HS-27A (cell line): ENCODE data around the gene USP46.
A peak's percentile ranks its signal among the peaks of the same experiment; 100 is the strongest.

Experiments used
- DNase-seq: peaks from one replicate; pipeline ENCODE4 v3.0.0-alpha.2; 2012; ENCODE audit warnings: low read depth, missing footprints

Gene USP46, protein sequence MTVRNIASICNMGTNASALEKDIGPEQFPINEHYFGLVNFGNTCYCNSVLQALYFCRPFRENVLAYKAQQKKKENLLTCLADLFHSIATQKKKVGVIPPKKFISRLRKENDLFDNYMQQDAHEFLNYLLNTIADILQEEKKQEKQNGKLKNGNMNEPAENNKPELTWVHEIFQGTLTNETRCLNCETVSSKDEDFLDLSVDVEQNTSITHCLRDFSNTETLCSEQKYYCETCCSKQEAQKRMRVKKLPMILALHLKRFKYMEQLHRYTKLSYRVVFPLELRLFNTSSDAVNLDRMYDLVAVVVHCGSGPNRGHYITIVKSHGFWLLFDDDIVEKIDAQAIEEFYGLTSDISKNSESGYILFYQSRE

GRCh38 chr4:52659001-52659721 lies at the start of gene USP46:
Gene USP46 (minus strand): TSS chr4:52659301. CDS start chr4:52659150, 151 bp downstream.
- peak; percentile 27 for DNase-seq

DNA sequence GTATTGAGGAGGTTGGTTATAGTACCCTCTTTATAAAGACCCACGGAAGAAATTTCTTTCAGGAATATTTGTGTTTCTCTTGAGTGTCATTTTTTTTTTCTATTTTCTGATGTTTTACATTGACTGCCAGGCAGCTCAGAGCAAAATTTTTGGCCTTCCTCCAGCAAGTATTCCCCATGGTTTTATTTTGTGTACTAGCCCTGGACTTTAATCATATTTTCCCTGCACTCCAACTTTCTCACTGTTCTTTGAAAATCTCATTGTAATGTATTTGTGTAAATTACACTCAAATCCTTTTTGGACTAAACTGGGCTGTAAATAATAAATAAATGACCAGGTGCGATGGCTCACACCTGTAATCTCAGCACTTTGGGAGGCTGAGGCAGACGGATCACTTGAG lies 45.6 kb upstream of the USP46 start:
- no peak for DNase-seq

GRCh38 chr4:52704133-52704532 lies 45.0 kb upstream of the USP46 start:
- DNase-seq, result no peak

- no peak for DNase-seq
These were observed 42.1 kb upstream of the USP46 start for GRCh38 chr4:52701207-52701606.

GRCh38 chr4:52694936-52695335 lies 35.8 kb upstream of the USP46 start:
- DNase-seq, result no peak

DNA sequence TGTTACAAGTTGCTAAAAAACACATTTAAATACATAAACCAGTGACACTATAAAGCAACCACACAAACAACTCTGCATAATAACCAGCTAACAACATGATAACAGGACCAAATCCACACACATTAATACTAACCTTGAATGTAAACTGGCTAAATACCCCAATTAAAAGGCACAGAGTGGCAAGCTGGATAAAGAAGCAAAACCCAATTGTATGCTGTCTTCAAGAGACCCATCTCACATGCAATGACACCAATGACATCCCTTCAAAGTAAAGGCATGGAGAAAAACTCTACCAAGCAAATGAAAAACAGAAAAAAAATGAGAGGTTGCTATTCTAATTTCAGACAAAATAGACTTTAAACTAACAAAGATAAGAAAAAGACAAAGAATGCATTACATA lies 34.4 kb upstream of the USP46 start:
- no peak for DNase-seq

DNA sequence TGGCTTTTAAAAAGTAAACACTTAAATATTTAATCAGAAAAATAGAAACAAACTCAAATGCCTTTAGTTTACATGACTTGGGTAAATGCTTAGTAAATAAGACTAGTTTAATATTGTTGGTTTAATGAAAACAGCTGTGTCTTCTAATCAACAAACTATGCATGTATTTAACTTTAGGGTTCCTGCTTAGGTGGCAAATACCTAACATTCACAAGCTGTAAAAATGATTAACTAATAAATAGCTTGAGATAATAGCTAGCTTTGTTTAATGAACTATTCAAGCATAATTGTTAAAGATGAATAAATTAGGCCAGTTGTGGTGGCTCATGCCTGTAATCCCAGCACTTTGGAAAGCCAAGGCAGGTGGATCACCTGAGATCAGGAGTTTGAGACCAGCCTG lies 30.0 kb upstream of the USP46 start:
- DNase-seq, result no peak

DNA sequence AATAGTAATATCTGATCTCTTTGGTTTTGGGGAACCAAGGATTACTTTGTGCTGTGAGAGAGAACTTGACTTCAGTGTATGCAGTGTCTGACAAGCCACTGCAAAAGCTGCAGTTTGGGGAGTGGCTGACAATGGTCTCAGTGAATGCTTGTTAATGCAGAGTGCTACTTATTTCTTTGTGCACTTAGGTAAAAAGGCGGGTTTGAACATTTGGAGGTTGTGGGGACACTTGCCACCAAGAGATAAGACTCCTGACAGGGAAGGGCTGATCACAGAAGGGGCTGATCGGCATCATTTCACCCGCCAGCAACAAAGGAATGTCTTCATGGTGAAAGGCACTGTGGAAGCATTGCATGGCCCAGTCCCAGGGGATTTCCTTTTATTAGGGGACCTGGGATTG lies 28.6 kb upstream of the USP46 start:
- DNase-seq, result no peak

GRCh38 chr4:52685316-52685715 lies 26.2 kb upstream of the USP46 start:
- DNase-seq, result no peak

GRCh38 chr4:52684896-52685295 lies 25.8 kb upstream of the USP46 start:
- DNase-seq, result no peak

DNA sequence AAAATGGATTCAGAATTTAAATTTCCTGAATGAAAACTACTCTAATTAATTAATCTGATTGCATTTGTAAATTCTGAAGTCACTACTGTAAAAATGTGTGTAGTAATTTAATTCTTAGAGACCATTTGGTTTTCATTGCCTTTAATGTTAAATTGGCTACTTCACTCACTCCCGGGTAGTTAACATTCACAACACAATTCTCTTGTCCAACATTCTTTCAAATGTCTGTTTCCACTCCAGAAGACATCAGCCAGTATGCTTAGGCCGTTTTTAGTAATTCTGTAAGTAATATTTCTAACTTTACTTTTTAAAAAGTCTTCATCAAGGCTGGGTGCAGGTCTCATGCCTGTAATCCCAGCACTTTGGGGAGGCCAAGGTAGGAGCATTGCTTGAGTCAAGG lies 21.3 kb upstream of the USP46 start:
- DNase-seq, result no peak

GRCh38 chr4:52676536-52676935 lies 17.4 kb upstream of the USP46 start:
- DNase-seq, result no peak

DNA sequence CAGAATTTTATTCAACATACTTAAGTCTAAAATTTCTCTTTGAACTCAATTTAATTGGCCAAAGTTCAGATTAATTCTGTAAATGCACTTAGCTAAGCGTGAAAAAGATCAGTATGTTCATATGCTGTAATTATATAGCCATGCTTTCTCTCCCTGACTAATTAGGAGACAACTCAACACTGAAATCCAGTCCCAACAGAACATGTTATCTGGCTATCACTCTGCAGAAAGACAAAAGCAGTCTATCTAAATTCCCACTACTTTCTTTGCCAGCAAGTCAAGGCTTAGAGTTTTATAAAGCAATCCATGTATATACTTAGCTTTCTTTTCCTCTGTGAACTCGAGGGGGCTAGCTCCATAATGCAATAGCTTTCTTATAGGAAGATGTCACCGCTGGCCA lies 16.0 kb upstream of the USP46 start:
- DNase-seq, result no peak

- DNase-seq, result no peak
These were observed 11.6 kb upstream of the USP46 start for GRCh38 chr4:52670739-52671138.

- DNase-seq, result no peak
These were observed 11.0 kb upstream of the USP46 start for GRCh38 chr4:52670121-52670520.

- no peak for DNase-seq
These were observed 6.5 kb upstream of the USP46 start for GRCh38 chr4:52665592-52665991.

DNA sequence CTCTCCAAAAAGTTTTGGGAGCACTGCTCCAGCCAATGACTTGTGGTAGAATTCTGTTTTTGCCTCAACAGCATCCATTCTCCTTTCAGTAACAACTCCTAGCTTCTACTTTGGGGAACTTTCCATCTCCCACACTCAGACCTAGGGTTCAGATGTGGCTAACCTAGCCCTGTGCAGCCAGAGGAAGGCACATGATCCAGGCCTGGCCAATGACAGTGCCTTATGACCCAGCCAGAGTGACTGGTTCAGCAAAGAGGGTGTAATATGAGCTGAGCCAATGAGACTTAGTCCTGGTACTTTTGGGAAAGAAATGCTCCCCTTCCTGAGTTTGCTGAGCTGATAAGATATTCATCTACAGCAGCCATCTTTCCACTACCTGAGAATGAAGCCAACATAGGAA lies 5.4 kb upstream of the USP46 start:
- DNase-seq, result no peak

DNA sequence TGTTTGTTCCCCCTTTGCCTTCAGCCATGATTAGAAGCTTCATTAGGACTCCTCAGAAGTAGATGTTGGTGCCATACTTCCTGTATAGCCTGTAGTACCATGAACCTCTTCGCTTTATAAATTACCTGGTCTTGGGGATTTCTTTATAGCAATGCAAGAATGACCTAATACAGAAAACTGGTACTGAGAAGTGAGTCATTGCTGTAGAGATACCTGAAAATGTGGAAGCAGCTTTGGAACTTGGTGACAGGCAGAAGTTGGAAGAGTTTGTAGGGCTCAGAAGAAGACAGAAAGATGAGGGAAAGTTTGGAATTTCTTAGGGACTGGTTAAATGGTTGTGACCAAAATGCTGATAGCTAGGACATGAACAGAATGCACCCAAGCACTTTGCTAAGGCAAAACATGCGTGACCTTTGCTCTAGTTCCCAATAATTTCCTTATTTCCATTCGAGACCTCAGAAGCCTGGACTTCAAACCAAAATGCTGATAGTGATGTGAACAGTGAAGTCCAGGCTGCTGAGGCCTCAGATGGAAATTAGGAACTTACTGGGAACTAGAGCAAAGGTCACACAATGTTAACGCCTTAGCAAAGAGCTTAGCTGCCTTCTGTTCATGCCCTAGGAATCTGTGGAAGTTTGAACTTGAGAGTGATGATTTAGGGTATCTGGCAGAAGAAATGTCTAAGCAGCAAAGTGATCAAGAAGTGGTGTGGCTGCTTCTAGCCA lies 3.0 kb upstream of the USP46 start:
- no peak for DNase-seq

DNA sequence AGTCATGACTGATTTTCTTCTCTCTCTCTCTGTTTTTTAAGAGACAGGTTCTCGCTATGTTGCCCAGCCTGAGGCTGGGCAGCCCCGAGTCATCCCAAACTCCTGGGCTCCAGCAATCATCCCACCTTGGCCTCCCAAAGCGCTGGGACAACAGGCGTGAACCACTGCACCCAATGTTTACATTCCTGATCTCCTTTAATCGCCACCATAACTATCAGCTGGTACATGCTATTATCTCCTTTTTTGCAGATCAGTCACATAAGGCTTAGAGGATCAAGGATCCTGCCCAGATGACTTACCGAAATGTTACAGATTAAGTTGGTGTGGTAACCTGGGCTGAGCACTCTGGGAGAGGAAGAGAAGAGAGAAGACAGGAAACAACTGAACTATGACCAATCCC lies 1.5 kb upstream of the USP46 start:
- no peak for DNase-seq

GRCh38 chr4:52659722-52660261 lies 691 bp upstream of the USP46 start:
- DNase-seq, result no peak

DNA sequence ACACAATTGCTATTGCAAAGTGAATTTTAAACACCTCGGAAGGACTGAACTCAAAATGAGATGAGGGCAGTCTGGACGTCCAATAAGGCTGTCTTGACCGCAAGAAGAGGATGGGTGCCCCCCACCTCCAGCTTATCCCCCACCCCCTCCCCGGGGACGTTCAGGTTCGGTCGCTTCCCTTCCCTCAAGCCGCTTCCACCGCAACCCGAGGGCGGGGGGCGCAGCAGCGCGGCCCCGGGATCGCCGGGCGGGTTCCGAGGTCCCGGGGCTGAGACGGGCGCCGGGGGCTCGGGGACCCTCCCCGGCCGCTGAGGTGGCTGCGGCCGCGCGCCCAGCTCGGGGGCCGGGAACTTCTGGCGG lies 480 bp downstream of the USP46 start:
- DNase-seq, result no peak

GRCh38 chr4:52657618-52658501 lies 1.2 kb downstream of the USP46 start:
- no peak for DNase-seq
